H54 (cell line): ENCODE results near the gene CIB1.
"Not testable (repeated sequence)": the region's sequence is repeated elsewhere in the genome, so short reads cannot be mapped to it uniquely, and the experiment has no call there.

ENCODE experiments used
- DNase-seq: peaks from one replicate; pipeline ENCODE4 v3.0.0; 2011; ENCODE audit warnings: low spot score, mixed read lengths; ENCODE audit not compliant: insufficient read length
- FAIRE-seq: peaks from 3 replicates; lab custom pipeline; 2011; peaks lifted over from hg19 to GRCh38; lab: Jason Lieb, UNC
- POLR2A ChIP-seq: IDR thresholded peaks from 2 replicates; pipeline ENCODE4 v1.6.1; 2011; ENCODE audit warnings: low read depth, mild to moderate bottlenecking, low read length

The CIB1 gene

GRCh38 chr15:90233387-90234095, at the start of gene CIB1:
TSS of gene CIB1 (minus strand) at chr15:90233941. CDS start at chr15:90233885, 56 bp downstream.
- peak; percentile 80 for TF ChIP-seq POLR2A
- DNase-seq: peak; percentile 86
- no peak for FAIRE-seq

GRCh38 chr15:90281637-90282036, 47.9 kb upstream of the CIB1 start:
- not testable (repeated sequence) for FAIRE-seq, DNase-seq

- not testable (repeated sequence) for DNase-seq
Observed at GRCh38 chr15:90280743-90281142, 47.0 kb upstream of the CIB1 start.

GRCh38 chr15:90278467-90278866, 44.7 kb upstream of the CIB1 start:
- not testable (repeated sequence) for FAIRE-seq, DNase-seq

More at GRCh38 chr15:90280743-90281142, 47.0 kb upstream of the CIB1 start:
- FAIRE-seq: not testable (repeated sequence)

- no peak for TF ChIP-seq POLR2A
- no peak for FAIRE-seq
- no peak for DNase-seq
Observed at GRCh38 chr15:90271459-90272166, 37.9 kb upstream of the CIB1 start.

- no peak for DNase-seq
Observed at GRCh38 chr15:90270502-90271150, 36.9 kb upstream of the CIB1 start.

GRCh38 chr15:90268415-90268814, 34.7 kb upstream of the CIB1 start:
- no peak for TF ChIP-seq POLR2A
- FAIRE-seq (no peak), DNase-seq (no peak)

More at GRCh38 chr15:90270502-90271150, 36.9 kb upstream of the CIB1 start:
- TF ChIP-seq POLR2A: no peak
- FAIRE-seq: no peak

GRCh38 chr15:90266485-90266884, 32.7 kb upstream of the CIB1 start:
- DNase-seq (no peak), FAIRE-seq (no peak)
- no peak for TF ChIP-seq POLR2A

GRCh38 chr15:90266061-90266431, 32.3 kb upstream of the CIB1 start:
- no peak for DNase-seq
- FAIRE-seq: no peak
- no peak for TF ChIP-seq POLR2A

GRCh38 chr15:90265271-90266060, 31.7 kb upstream of the CIB1 start, which contains the start of gene NGRN:
TSS of gene NGRN (plus strand) at chr15:90265672. CDS start at chr15:90265713, 41 bp downstream.
- FAIRE-seq: no peak
- DNase-seq: peak; percentile 63
- peak; percentile 89 for TF ChIP-seq POLR2A

- FAIRE-seq (no peak), DNase-seq (no peak)
- TF ChIP-seq POLR2A: no peak
Observed at GRCh38 chr15:90264671-90265070, 30.9 kb upstream of the CIB1 start.

- DNase-seq (no peak), FAIRE-seq (no peak)
- TF ChIP-seq POLR2A: no peak
Observed at GRCh38 chr15:90262426-90262825, 28.7 kb upstream of the CIB1 start.

- TF ChIP-seq POLR2A: no peak
- FAIRE-seq (no peak), DNase-seq (no peak)
Observed at GRCh38 chr15:90261811-90262210, 28.1 kb upstream of the CIB1 start.

GRCh38 chr15:90260731-90261130, 27.0 kb upstream of the CIB1 start:
- not testable (repeated sequence) for DNase-seq, FAIRE-seq
